Measurements from ENCODE around the gene PRELID3B. TPM values are rescaled to one million over a fixed set of nuclear protein-coding genes. Genes with fewer than 3 reads are reported as not detected.
A peak's percentile ranks its signal among the peaks of the same experiment; 100 is the strongest.

Gene PRELID3B
- total and polyA plus RNA-seq, 10 of the 15 experiments (the other 5 are each of a cell fraction or from before 2014, with no cell fraction given): 72.5 to 151 (median 124) TPM

DNA sequence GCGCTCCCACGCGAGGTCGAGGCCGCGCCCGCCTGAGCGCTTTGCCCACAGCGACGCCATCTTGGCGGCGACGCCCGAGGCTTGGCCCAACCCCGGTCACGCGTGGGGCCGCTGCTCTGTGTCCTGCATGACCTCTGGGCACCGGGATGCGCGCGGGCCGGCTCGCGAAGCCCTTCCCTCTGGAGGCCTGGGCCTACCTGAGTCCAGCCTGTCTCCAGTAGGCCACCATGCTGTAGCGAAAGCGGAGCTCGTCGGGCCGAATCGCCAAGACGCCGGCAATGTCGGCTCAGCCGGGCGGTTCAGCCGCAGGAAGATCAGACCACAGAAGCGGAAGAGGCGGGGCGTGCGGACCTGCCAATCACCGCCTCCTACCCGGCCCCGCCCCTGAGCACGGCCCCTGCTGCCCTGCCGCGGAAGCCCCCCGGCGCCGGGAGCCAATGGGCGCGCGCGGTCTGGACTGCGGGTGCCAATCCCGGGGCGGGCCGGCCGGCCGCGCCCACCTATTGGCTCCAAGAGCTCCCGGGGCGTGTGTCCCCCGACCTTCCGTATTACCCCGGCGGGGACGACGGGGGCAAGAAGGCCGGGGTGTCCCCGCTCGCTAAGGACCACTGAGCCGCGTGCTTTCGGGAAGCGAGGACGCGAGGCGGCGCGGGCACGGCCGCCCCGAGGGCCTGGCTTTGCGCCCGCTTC, 10.4 kb downstream of the PRELID3B start, which contains the start of gene ATP5F1E (continued):
- TF ChIP-seq GABPA (IDR thresholded peaks at IDR 0.05; ENCODE audit: low read depth) (peak; percentile 81), SUZ12 (IDR thresholded peaks at IDR 0.05; ENCODE audit: unreplicated experiment) (no peak), PAX8 (IDR thresholded peaks at IDR 0.05) (no peak), EZH2 (IDR thresholded peaks at IDR 0.05; ENCODE audit: borderline replicate concordance, control insufficient read depth, low read depth, low read length) (no peak), CHD4 (IDR thresholded peaks at IDR 0.05) (no peak), CREM (IDR thresholded peaks at IDR 0.05; ENCODE audit: low read depth) (0 out of 2 replicates have a peak, but pooled peaks have one; percentile 14), HDGF (IDR thresholded peaks at IDR 0.05) (no peak), CREB1 (IDR thresholded peaks at IDR 0.05; ENCODE audit: low read depth) (no peak; the same call in 1 of the 2 replicates), SIN3A (IDR thresholded peaks at IDR 0.05; ENCODE audit: low read depth, low read length) (peak; percentile 85; the same call in 1 of the 2 replicates), NR2F1 (conservative IDR thresholded peaks at IDR 0.05) (peak; percentile 78), BRCA1 (IDR thresholded peaks at IDR 0.05; ENCODE audit: low read depth, low read length) (no peak), ATF3 (IDR thresholded peaks at IDR 0.05; ENCODE audit: borderline replicate concordance, extremely low read depth, low read depth, low read length) (no peak), USF2 (IDR thresholded peaks at IDR 0.05; ENCODE audit: borderline replicate concordance, low read depth, low read length) (no peak), EED (IDR thresholded peaks at IDR 0.05; ENCODE audit: low read depth) (peak; percentile 14), ZNF384 (IDR thresholded peaks at IDR 0.05; ENCODE audit: borderline replicate concordance, low read depth, low read length) (no peak), ZNF24 (IDR thresholded peaks at IDR 0.05) (0 out of 2 replicates have a peak, but pooled peaks have one; percentile 14), SREBF1 (IDR thresholded peaks at IDR 0.05; ENCODE audit: low read length) (no peak), NR2C1 (IDR thresholded peaks at IDR 0.05) (peak; percentile 72), ASH2L (IDR thresholded peaks at IDR 0.05; ENCODE audit: borderline replicate concordance, low read depth) (no peak; the same call in 1 of the 2 replicates), CBX5 (IDR thresholded peaks at IDR 0.05; ENCODE audit: low read depth) (no peak), POLR2A (IDR thresholded peaks at IDR 0.05; ENCODE audit: low read depth, low read length) (peak; percentile 98), ZBED1 (IDR thresholded peaks at IDR 0.05; ENCODE audit: borderline replicate concordance) (no peak), ESRRA (IDR thresholded peaks at IDR 0.05; ENCODE audit: low read length) (peak; percentile 89; the same call in 1 of the 2 replicates), SP1 (IDR thresholded peaks at IDR 0.05; ENCODE audit: low read depth, low read length) (peak; percentile 94), RBBP5 (conservative IDR thresholded peaks at IDR 0.05) (no peak), SMAD5 (IDR thresholded peaks at IDR 0.05; ENCODE audit: low read depth) (peak; percentile 89)
- TF ChIP-seq, protein P1, sequence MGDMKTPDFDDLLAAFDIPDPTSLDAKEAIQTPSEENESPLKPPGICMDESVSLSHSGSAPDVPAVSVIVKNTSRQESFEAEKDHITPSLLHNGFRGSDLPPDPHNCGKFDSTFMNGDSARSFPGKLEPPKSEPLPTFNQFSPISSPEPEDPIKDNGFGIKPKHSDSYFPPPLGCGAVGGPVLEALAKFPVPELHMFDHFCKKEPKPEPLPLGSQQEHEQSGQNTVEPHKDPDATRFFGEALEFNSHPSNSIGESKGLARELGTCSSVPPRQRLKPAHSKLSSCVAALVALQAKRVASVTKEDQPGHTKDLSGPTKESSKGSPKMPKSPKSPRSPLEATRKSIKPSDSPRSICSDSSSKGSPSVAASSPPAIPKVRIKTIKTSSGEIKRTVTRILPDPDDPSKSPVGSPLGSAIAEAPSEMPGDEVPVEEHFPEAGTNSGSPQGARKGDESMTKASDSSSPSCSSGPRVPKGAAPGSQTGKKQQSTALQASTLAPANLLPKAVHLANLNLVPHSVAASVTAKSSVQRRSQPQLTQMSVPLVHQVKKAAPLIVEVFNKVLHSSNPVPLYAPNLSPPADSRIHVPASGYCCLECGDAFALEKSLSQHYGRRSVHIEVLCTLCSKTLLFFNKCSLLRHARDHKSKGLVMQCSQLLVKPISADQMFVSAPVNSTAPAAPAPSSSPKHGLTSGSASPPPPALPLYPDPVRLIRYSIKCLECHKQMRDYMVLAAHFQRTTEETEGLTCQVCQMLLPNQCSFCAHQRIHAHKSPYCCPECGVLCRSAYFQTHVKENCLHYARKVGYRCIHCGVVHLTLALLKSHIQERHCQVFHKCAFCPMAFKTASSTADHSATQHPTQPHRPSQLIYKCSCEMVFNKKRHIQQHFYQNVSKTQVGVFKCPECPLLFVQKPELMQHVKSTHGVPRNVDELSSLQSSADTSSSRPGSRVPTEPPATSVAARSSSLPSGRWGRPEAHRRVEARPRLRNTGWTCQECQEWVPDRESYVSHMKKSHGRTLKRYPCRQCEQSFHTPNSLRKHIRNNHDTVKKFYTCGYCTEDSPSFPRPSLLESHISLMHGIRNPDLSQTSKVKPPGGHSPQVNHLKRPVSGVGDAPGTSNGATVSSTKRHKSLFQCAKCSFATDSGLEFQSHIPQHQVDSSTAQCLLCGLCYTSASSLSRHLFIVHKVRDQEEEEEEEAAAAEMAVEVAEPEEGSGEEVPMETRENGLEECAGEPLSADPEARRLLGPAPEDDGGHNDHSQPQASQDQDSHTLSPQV (IDR thresholded peaks at IDR 0.05): peak; percentile 93
